Urinary bladder (tissue), 4 donors: ENCODE results near the gene CUTC. TPM values are rescaled to one million over a fixed set of nuclear protein-coding genes. Genes with fewer than 3 reads are reported as not detected.
A peak's percentile ranks its signal among the peaks of the same experiment; 100 is the strongest.

Experiments used
- DNase-seq: peaks from one replicate; pipeline ENCODE4 v3.0.0-alpha.2; 2015; ENCODE audit errors: extremely low spot score
- H3K27ac ChIP-seq: one replicate; pipeline ENCODE4 v1.5.1; 2013; ENCODE audit warnings: low read depth, mild to moderate bottlenecking, moderate library complexity
- H3K36me3 ChIP-seq: one replicate; pipeline ENCODE4 v1.6.1; 2013; ENCODE audit warnings: mild to moderate bottlenecking, moderate library complexity; ENCODE audit not compliant: insufficient read depth
- H3K4me1 ChIP-seq: one replicate; pipeline ENCODE4 v1.6.1; 2013; ENCODE audit warnings: mild to moderate bottlenecking, moderate library complexity; ENCODE audit not compliant: insufficient read depth
- H3K4me3 ChIP-seq: one replicate; pipeline ENCODE4 v1.5.1; 2013; ENCODE audit warnings: low read depth, low read length
- WGBS: extraction: QIAGEN DNeasy Blood & Tissue Kit; methylation state at CpG from one replicate; pipeline ENCODE4 v1.1.7; 2013; 5-methylcytosine and 5-hydroxymethylcytosine counted together
- polyA plus RNA-seq: library from polyadenylated mRNA; stranded (reverse); fragments of 200-250 nt; gene quantifications from one replicate; pipeline ENCODE4 v1.2.3, GENCODE V29; 2013
- total RNA-seq: library from RNA; depleted of rRNA; stranded (reverse); fragments of >200 nt; gene quantifications from one replicate; pipeline ENCODE4 v1.2.3, GENCODE V29; 2014
- donor health status: healthy with polysubstance abuse.
- donor health status: healthy.

The CUTC gene, protein sequence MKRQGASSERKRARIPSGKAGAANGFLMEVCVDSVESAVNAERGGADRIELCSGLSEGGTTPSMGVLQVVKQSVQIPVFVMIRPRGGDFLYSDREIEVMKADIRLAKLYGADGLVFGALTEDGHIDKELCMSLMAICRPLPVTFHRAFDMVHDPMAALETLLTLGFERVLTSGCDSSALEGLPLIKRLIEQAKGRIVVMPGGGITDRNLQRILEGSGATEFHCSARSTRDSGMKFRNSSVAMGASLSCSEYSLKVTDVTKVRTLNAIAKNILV
- total RNA-seq (18.1 TPM), polyA plus RNA-seq (68.7 TPM)

DNA sequence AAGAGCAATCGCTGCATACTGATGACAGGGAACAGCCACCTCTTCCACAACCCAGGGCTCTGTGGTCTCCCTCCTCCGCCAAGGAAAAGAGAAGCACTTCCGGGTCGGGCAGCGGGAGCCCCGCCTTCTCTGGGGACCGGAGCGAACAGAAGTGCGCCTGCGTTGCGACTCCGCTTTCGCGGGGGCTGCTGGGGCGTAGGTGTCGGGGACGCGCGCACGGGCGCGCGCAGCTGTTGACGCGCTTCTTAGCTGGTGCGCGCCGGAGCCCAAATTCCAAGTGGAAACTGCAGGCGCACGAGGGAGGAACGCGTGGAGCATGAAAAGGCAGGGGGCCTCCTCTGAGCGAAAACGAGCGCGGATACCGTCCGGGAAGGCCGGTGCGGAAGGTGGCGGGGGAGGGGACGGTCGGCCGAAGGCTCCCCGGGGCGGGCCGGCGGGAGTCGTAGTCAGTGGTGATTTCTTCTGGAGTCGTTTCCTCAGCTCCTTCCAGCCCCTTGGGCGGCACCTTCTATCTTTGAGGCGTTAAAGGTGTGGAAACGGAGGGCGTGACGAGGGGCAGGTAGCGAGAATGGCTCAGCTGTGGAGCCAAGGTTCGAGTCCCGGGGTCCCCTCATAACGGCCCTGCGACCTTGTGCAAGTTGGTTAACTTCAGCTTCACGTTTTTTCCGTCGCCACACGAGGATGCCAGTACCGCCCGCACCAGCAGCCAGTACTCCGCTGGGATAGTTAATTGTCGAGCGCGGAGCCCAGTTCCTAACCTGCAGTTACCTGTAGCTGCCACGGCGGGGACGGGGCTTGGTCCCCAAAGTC, at the start of gene CUTC, which contains the start of gene COX15:
Gene CUTC, plus strand, starts transcription at position 202 of the 810 bp plus-strand sequence. Its CDS starts 115 bp downstream, at position 317.
Gene COX15, minus strand, starts transcription at position 95 of the 810 bp plus-strand sequence. Its CDS starts 78 bp downstream, at position 17.
- DNase-seq = peak; percentile 92
- under 1% methylated on average over 73 of the region's 73 CpGs for WGBS
- Histone ChIP-seq H3K27ac (peak within 1 kb of the TSS; percentile 76), H3K4me1 (no peaks in the 10 kb centered on the region), H3K36me3 (peaks cover 3% of the 10 kb centered on the region), H3K4me3 (peak within 1 kb of the TSS; percentile 68)

DNA sequence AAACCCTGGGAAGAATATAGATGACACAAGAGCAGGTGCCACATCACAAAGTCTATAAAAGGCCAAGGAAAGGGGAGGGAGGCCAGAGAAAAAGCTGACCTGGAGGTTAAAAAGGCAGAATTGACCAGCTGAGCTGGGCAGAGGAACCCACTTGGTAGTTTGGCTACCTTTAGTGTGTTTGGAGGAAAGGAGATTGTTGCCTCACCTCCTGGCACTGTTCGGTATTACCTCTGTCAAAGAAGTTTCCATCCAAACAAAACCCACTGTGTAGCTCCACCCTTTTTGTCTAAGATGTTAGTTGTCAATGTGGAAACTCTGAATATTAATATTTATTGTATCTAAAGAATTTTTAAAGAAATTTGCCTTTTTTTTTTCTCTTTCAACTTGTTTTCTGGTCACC, 49.3 kb upstream of the CUTC start:
- DNase-seq = no peak
- no peak overlapping the region for H3K4me3 ChIP-seq
- no peaks in the 10 kb centered on the region for H3K4me1 ChIP-seq
- H3K27ac ChIP-seq = no peak overlapping the region
- H3K36me3 ChIP-seq = peaks cover 8% of the 10 kb centered on the region
- 69% methylated on average over 1 of the region's 1 CpG for WGBS

DNA sequence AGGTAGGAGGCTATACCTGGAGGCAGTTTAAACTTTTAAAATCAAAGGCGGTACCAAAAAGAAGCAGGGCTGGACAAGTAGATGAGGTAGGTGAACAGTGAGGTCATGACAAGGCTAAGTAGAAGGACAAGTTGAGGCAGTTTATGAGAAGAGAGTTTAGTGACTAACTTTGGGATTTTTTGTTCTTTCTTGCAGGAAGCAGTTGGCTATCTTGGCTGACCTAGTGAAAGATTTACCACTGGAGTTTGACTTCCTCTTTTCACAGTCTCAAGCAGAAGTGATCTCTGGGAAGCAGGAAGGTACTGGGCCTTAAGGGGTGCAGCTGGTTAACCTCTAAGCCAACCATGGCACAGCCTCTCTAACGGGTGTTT, 46.5 kb upstream of the CUTC start:
- WGBS = 71% methylated on average over 2 of the region's 2 CpGs
- H3K4me3 ChIP-seq = no peak overlapping the region

DNA sequence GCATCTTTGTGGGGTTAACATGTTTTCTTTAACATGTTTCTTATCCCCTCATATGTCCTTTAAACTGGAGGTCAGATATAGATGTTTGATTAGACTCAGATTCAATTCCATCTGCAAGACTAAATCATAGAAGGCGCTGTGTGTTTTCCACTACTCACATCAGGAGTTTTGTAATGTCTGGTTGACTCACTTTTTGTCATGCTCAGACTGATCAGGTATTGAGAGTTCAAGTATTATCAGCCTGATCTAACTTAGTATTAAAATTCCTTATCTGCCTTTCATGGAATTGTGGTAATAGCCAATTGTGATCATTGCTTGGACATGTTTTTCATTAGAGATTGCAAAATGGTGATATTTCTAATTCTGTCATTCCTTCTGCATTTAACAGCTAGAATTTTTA, 42.6 kb upstream of the CUTC start:
- Histone ChIP-seq H3K27ac (no peak overlapping the region), H3K4me1 (no peaks in the 10 kb centered on the region), H3K4me3 (no peak overlapping the region), H3K36me3 (no peaks in the 10 kb centered on the region)
- no peak for DNase-seq
- 90% methylated on average over 1 of the region's 1 CpG for WGBS

More for the DNA sequence above, 46.5 kb upstream of the CUTC start:
- peak overlapping the region; percentile 50 for H3K27ac ChIP-seq
- no peak for DNase-seq
- no peaks in the 10 kb centered on the region for H3K4me1 ChIP-seq
- H3K36me3 ChIP-seq = no peaks in the 10 kb centered on the region

DNA sequence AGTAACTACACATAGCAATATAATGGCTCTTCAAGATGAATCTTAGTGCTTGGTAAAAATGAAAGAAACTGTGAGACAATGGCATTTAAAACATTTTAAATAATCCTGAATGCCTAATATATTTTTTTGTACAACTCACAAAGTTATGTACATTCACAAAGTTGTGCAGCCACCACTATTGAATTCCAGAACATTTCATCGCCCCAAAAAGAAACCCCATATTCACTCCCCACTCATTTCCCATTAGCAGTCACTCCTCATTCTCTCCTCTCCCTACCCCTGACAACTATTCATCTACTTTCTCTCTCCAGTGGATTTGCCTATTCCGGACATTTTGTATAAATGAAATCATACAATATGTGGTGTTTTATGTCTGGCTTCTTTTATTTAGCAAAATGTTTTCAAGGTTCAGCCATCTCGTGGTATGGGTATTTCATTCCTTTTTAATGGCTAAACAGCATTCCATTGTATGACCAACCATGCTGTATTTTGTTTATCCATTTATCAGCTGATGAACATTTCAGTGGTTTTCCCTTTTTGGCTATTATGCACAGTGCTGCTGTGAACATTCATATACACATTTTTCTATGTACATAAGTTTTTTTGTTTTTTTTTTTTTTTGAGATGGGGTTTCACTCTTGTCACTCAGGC, 38.0 kb upstream of the CUTC start:
- 74% methylated on average over 3 of the region's 3 CpGs for WGBS
- Histone ChIP-seq H3K36me3 (peaks cover 5% of the 10 kb centered on the region), H3K4me1 (no peaks in the 10 kb centered on the region), H3K27ac (no peak overlapping the region), H3K4me3 (no peak overlapping the region)
- DNase-seq = no peak

DNA sequence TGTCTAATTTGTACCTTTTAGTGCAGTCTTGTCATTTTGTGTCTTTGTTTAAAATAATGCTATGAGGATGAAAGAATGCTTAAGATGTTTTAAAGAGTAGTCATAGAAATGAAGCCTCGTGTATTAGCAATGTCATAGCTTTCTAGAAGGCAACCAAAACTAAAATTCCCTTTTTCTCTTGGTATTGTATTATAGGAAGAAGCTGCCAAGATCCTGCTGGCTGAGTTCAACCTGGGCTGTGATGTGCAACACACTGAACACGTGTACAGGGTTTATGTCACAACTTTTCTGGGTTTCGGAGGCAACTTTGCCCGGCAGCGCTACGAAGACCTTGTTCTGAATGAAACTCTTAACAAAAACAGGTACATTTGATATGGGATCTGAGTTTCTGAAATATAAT, 36.3 kb upstream of the CUTC start:
- no peak overlapping the region for H3K27ac ChIP-seq
- peaks cover 7% of the 10 kb centered on the region for H3K36me3 ChIP-seq
- 87% methylated on average over 6 of the region's 6 CpGs for WGBS
- H3K4me1 ChIP-seq = no peaks in the 10 kb centered on the region
- DNase-seq = no peak
- no peak overlapping the region for H3K4me3 ChIP-seq

DNA sequence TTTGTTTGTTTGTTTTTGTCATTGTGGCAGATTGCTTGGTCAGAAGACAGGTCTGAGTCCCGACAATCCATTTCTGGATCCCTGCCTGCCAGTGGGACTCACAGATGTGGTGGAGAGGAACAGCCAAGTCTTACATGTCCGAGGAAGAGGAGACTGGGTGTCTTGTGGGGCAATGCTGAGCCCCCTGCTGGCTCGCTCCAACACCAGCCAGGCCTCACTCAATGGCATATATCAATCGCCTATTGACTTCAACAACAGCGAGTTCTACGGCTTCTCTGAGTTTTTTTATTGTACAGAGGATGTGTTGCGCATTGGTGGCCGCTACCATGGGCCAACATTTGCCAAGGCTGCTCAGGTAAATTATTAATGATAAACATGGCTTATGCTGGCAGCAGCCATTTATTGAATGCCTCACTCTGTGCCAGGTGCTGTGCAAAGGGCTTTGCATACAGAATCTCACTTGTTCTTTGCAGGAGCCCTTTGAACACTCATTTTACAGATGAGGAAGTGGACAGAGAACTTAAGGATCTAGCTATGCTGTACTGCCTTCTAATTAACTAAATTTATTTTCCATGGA, 33.4 kb upstream of the CUTC start:
- Histone ChIP-seq H3K4me1 (no peaks in the 10 kb centered on the region), H3K27ac (no peak overlapping the region), H3K4me3 (no peak overlapping the region), H3K36me3 (peaks cover 9% of the 10 kb centered on the region)
- DNase-seq = no peak
- WGBS = 85% methylated on average over 8 of the region's 8 CpGs

DNA sequence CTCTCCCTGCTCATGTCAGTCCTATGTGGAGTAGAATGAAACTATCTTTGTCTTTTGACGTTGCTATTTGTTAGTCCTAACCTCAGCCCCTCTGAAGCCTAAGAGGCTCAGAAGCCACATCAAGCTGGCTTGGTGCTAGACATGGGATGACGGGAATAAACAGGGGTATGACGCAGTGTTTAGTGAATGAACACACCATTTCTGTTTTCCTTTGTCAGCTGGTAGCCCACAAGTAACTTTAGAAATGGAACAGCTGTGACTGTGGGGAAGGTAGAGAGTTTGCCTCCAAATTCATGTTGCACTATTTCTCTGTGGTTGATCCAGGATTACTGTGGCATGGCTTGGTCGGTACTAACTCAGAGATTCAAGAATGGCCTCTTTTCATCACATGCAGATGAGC, 31.4 kb upstream of the CUTC start:
- no peak overlapping the region for H3K27ac ChIP-seq
- 88% methylated on average over 4 of the region's 4 CpGs for WGBS
- H3K4me3 ChIP-seq = no peak overlapping the region
- peaks cover 9% of the 10 kb centered on the region for H3K36me3 ChIP-seq
- DNase-seq = no peak
- H3K4me1 ChIP-seq = no peaks in the 10 kb centered on the region

DNA sequence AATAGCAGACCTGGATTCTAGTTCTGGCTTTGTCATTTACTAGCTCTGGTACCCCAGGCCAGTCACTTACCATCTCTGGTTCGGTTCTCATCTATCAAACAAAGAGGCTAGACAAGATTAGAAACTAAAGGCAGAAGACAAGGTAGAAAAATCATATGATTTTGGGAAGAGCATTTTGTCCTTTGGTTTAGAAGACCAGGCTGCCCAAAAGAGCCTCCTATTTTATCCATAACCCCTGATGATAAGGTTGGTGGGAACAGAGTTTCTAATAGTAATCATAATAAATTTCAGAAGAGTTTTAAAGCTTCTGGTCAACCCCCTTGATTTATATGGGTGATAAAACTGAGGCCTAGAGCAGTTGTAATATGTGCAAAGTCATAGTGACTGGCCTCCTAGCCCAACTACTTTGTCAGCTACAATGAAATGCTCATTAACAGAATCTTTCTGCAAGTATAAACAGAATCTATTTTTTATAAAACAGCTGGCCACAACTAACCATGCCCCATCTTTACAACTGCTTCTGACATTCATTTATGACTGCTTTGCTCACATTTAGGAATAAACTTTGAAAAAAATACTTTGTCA, 23.5 kb upstream of the CUTC start:
- DNase-seq = no peak
- Histone ChIP-seq H3K27ac (no peak overlapping the region), H3K4me3 (no peak overlapping the region), H3K4me1 (peaks cover 2% of the 10 kb centered on the region), H3K36me3 (no peaks in the 10 kb centered on the region)
- 56% methylated on average over 1 of the region's 1 CpG for WGBS

DNA sequence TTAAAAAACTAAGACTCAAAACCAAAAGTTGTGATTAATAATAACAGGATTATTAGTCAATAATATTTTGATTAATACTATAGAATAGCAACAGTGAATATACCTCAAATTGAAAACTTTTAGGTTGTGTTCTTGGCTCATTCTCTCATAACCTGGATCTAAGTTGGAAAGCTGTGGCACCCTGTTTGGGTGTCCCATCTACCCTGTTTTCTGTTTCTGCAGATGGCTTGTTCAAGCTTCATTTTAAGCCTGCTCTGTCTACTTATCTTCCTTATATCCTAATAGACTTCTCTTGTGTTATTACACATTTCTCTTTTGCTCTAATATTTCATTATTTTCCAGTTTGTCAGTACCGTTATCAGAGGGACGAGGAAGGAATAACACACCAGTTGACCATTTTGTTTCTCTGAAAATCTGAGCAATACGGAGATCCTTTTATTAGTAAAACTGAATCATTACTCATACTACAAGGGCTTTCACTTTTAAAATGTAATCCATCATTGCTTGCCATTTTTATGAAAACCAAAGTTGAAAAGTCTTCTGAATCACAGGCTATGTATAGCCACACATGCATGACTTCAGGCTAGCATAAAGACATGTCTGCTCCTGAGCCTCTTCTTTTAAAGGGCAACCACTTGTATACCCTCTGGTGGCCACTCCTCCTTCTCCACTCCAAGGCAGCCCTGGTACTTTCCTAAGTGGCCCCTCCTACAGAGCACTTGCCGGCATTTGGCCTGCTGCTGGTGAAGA, 22.4 kb upstream of the CUTC start:
- no peak overlapping the region for H3K4me3 ChIP-seq
- no peak for DNase-seq
- 78% methylated on average over 4 of the region's 4 CpGs for WGBS
- H3K4me1 ChIP-seq = peaks cover 2% of the 10 kb centered on the region
- peaks cover 4% of the 10 kb centered on the region for H3K36me3 ChIP-seq
- H3K27ac ChIP-seq = peak overlapping the region; percentile 23

DNA sequence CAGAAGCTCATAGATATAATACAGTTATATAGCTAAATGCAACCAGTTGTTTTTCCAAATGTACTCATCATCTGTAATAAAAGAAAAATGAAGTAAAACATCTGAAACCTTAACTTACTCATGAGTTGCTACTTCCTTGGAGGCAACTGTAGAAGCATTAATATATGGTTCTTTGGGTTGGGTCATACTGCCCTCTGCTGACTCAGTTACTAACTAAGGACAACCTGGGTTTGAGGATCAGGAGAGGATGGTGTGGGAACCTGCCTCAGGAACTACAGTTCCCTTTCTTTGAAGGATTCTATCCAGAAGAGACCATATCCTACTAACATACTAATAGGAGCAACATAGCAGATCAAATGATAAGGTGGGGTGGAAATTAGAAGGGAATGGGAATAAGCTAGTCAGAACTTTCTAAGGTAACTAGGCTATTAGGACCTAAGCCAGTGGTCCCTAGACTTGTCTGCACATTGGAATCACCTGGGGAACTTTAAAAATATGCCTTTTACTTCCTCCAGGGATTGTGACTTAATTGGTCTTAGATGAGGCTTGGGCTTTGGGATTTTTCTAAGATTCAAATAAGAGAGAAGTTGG, 20.8 kb upstream of the CUTC start:
- Histone ChIP-seq H3K4me3 (no peak overlapping the region), H3K27ac (no peak overlapping the region), H3K36me3 (peaks cover 4% of the 10 kb centered on the region), H3K4me1 (peaks cover 2% of the 10 kb centered on the region)
- no peak for DNase-seq

DNA sequence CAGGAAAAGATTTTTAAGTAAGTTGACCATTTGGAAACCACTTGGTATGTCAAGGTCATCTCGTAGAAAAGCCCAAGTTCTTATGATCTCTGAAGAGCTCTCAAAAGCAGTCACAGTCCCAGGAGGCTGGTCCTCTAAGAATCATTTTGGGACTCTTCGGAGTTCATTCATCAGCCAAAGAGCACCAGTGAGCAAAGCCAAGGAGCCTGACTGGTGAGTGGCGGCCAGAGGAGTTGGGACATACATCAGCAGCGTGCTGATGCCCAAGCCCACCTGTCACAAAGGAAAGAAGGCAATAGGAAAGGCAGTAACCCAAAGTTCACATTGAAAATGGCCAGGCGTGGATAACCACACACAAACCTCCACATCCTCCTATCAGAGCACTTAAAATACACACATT, 17.6 kb upstream of the CUTC start:
- DNase-seq = no peak
- WGBS = 94% methylated on average over 5 of the region's 5 CpGs
- Histone ChIP-seq H3K27ac (no peak overlapping the region), H3K4me1 (peaks cover 2% of the 10 kb centered on the region), H3K36me3 (peaks cover 9% of the 10 kb centered on the region), H3K4me3 (no peak overlapping the region)
